ENCODE data around the gene CDH4.
"Not testable (repeated sequence)": the region's sequence is repeated elsewhere in the genome, so short reads cannot be mapped to it uniquely, and the experiment has no call there.

CDH4 gene

DNA sequence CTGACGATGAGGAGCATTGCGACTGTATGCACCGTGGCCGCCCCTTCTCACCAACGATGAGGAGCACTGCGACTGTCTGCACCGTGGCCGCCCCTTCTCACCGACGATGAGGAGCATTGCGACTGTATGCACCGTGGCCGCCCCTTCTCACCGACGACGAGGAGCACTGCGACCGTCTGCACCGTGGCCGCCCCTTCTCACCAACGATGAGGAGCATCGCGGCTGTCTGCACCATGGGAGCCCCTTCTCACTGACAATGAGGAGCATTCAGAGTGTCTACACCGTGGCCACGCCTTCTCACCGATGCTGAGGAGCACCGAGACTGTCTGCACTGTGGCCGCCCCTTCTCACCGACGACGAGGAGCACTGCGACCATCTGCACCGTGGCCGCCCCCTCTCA lies 692.9 kb downstream of the CDH4 start:
- H3K18ac ChIP-seq (ENCODE audit: low read length); H3K9ac ChIP-seq (ENCODE audit: low read length); H3K4ac ChIP-seq (ENCODE audit: low read depth, low read length); H2BK12ac ChIP-seq (ENCODE audit: low read length); H3K79me2 ChIP-seq (ENCODE audit: control insufficient read depth, insufficient read depth, low read length, poor library complexity); H3K27ac ChIP-seq (ENCODE audit: low read depth, low read length); H4K8ac ChIP-seq (ENCODE audit: low read depth, low read length); H2AK5ac ChIP-seq (ENCODE audit: low read length); H2BK120ac ChIP-seq (ENCODE audit: insufficient read depth, low read length, poor library complexity); H2BK5ac ChIP-seq (ENCODE audit: low read depth, low read length, poor library complexity); H4K12ac ChIP-seq (ENCODE audit: low read depth, low read length); H3K27me3 ChIP-seq (ENCODE audit: insufficient read depth, low read length); H2AFZ ChIP-seq (ENCODE audit: insufficient read depth, low read length, poor library complexity); H3K79me1 ChIP-seq (ENCODE audit: low read length); H3K23ac ChIP-seq (ENCODE audit: low read length); H3K36me3 ChIP-seq (ENCODE audit: control insufficient read depth in 1 of 2, insufficient read depth in 2 of 2, low read length in 2 of 2); H3K14ac ChIP-seq (ENCODE audit: low read length); H3K4me1 ChIP-seq (ENCODE audit: control insufficient read depth in 1 of 2, insufficient read depth in 2 of 2, low read length in 2 of 2); H3K4me3 ChIP-seq (ENCODE audit: low read depth, low read length); H3K9me3 ChIP-seq (ENCODE audit: insufficient read depth, low read depth, low read length); DNase-seq; H3K4me2 ChIP-seq (ENCODE audit: low read length); H4K91ac ChIP-seq (ENCODE audit: low read depth, low read length): not testable (repeated sequence)
- WGBS (ENCODE audit: extremely low coverage, insufficient coverage, insufficient read length) = no CpG with 5 or more reads among the region's 34 CpGs

DNA sequence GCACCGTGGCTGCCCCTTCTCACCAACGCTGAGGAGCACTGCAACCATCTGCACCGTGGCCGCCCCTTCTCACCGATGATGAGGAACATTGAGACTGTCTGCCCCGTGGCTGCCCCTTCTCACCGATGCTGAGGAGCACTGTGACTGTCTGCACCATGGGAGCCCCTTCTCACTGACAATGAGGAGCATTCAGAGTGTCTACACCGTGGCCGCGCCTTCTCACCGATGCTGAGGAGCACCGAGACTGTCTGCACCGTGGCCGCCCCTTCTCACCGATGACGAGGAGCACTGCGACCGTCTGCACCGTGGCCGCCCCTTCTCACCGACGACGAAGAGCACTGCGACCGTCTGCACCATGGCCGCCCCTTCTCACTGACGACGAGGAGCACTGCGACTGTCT lies 693.4 kb downstream of the CDH4 start:
- not testable (repeated sequence) for H2AK5ac ChIP-seq (ENCODE audit: low read length); H3K18ac ChIP-seq (ENCODE audit: low read length); H2AFZ ChIP-seq (ENCODE audit: insufficient read depth, low read length, poor library complexity); H3K4me2 ChIP-seq (ENCODE audit: low read length); H3K27ac ChIP-seq (ENCODE audit: low read depth, low read length); H3K4me1 ChIP-seq (ENCODE audit: control insufficient read depth in 1 of 2, insufficient read depth in 2 of 2, low read length in 2 of 2); H4K8ac ChIP-seq (ENCODE audit: low read depth, low read length); H3K14ac ChIP-seq (ENCODE audit: low read length); H3K9me3 ChIP-seq (ENCODE audit: insufficient read depth, low read depth, low read length); H3K27me3 ChIP-seq (ENCODE audit: insufficient read depth, low read length); H3K9ac ChIP-seq (ENCODE audit: low read length); H3K23ac ChIP-seq (ENCODE audit: low read length); H3K4ac ChIP-seq (ENCODE audit: low read depth, low read length); H2BK5ac ChIP-seq (ENCODE audit: low read depth, low read length, poor library complexity); H2BK120ac ChIP-seq (ENCODE audit: insufficient read depth, low read length, poor library complexity); H4K91ac ChIP-seq (ENCODE audit: low read depth, low read length); H3K4me3 ChIP-seq (ENCODE audit: low read depth, low read length); H3K36me3 ChIP-seq (ENCODE audit: control insufficient read depth in 1 of 2, insufficient read depth in 2 of 2, low read length in 2 of 2); H3K79me2 ChIP-seq (ENCODE audit: control insufficient read depth, insufficient read depth, low read length, poor library complexity); DNase-seq; H4K12ac ChIP-seq (ENCODE audit: low read depth, low read length); H2BK12ac ChIP-seq (ENCODE audit: low read length); H3K79me1 ChIP-seq (ENCODE audit: low read length)
- no CpG with 5 or more reads among the region's 29 CpGs for WGBS (ENCODE audit: extremely low coverage, insufficient coverage, insufficient read length)

DNA sequence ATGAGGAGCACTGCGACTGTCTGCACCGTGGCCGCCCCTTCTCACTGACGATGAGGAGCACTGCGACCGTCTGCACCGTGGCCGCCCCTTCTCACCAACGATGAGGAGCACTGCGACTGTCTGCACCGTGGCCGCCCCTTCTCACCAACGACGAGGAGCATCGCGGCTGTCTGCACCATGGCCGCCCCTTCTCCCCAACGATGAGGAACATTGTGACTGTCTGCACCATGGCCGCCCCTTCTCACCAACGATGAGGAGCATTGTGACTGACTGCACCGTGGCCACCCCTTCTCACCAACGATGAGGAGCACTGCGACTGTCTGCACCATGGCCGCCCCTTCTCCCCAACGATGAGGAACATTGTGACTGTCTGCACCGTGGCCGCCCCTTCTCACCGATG lies 696.0 kb downstream of the CDH4 start:
- H3K27me3 ChIP-seq (ENCODE audit: insufficient read depth, low read length); H2BK12ac ChIP-seq (ENCODE audit: low read length); H3K79me1 ChIP-seq (ENCODE audit: low read length); H3K9ac ChIP-seq (ENCODE audit: low read length); H2AFZ ChIP-seq (ENCODE audit: insufficient read depth, low read length, poor library complexity); H4K91ac ChIP-seq (ENCODE audit: low read depth, low read length); H2BK120ac ChIP-seq (ENCODE audit: insufficient read depth, low read length, poor library complexity); H4K8ac ChIP-seq (ENCODE audit: low read depth, low read length); H3K36me3 ChIP-seq (ENCODE audit: control insufficient read depth in 1 of 2, insufficient read depth in 2 of 2, low read length in 2 of 2); H3K79me2 ChIP-seq (ENCODE audit: control insufficient read depth, insufficient read depth, low read length, poor library complexity); H3K4me2 ChIP-seq (ENCODE audit: low read length); H4K12ac ChIP-seq (ENCODE audit: low read depth, low read length); H3K27ac ChIP-seq (ENCODE audit: low read depth, low read length); H3K4ac ChIP-seq (ENCODE audit: low read depth, low read length); H3K18ac ChIP-seq (ENCODE audit: low read length); DNase-seq; H3K14ac ChIP-seq (ENCODE audit: low read length); H2BK5ac ChIP-seq (ENCODE audit: low read depth, low read length, poor library complexity); H3K4me3 ChIP-seq (ENCODE audit: low read depth, low read length); H3K23ac ChIP-seq (ENCODE audit: low read length); H3K4me1 ChIP-seq (ENCODE audit: control insufficient read depth in 1 of 2, insufficient read depth in 2 of 2, low read length in 2 of 2); H2AK5ac ChIP-seq (ENCODE audit: low read length); H3K9me3 ChIP-seq (ENCODE audit: insufficient read depth, low read depth, low read length): not testable (repeated sequence)
- no CpG with 5 or more reads among the region's 28 CpGs for WGBS (ENCODE audit: extremely low coverage, insufficient coverage, insufficient read length)

DNA sequence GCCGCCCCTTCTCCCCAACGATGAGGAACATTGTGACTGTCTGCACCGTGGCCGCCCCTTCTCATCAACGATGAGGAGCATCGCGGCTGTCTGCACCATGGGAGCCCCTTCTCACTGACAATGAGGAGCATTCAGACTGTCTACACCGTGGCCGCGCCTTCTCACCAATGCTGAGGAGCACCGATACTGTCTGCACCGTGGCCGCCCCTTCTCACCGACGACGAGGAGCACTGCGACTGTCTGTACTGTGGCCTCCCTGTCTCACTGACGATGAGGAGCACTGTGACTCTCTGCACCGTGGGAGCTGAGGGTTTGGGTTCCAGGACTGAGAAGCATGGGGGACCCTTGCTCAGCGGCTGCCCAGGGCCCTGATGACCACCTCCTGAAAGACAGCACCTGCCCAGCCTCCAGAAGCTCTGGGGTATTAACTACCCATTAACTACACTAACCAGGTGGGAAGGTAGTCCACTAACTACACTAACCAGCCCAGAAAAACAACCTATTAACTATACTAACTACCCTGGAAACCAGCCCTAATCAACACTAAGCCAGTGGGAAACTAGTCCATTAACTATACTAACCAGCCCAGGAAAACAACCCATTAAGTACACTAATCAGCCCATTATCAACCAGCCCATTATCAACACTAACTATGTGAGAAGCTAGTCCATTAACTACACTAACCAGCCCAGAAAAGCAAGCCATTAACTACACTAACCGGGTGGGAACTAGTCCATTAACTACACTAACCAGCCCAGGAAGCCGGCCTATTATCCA lies 696.7 kb downstream of the CDH4 start:
- Histone ChIP-seq H4K91ac (ENCODE audit: low read depth, low read length) (no peak overlapping the region), H3K9me3 (ENCODE audit: insufficient read depth, low read depth, low read length) (peaks cover 6% of the 10 kb centered on the region), H3K27ac (ENCODE audit: low read depth, low read length) (no peak overlapping the region), H3K18ac (ENCODE audit: low read length) (no peak overlapping the region), H3K27me3 (ENCODE audit: insufficient read depth, low read length) (no peaks in the 10 kb centered on the region), H3K36me3 (ENCODE audit: control insufficient read depth in 1 of 2, insufficient read depth in 2 of 2, low read length in 2 of 2) (no peaks in the 10 kb centered on the region), H3K4me2 (ENCODE audit: low read length) (no peak overlapping the region), H3K79me1 (ENCODE audit: low read length) (no peaks in the 10 kb centered on the region), H3K4me3 (ENCODE audit: low read depth, low read length) (no peak overlapping the region), H2AK5ac (ENCODE audit: low read length) (no peak overlapping the region), H2BK12ac (ENCODE audit: low read length) (no peak overlapping the region), H2AFZ (ENCODE audit: insufficient read depth, low read length, poor library complexity) (no peak overlapping the region), H3K4ac (ENCODE audit: low read depth, low read length) (no peak overlapping the region), H3K9ac (ENCODE audit: low read length) (no peak overlapping the region), H2BK5ac (ENCODE audit: low read depth, low read length, poor library complexity) (no peak overlapping the region), H4K8ac (ENCODE audit: low read depth, low read length) (no peak overlapping the region), H2BK120ac (ENCODE audit: insufficient read depth, low read length, poor library complexity) (no peak overlapping the region), H4K12ac (ENCODE audit: low read depth, low read length) (no peak overlapping the region), H3K4me1 (ENCODE audit: control insufficient read depth in 1 of 2, insufficient read depth in 2 of 2, low read length in 2 of 2) (no peaks in the 10 kb centered on the region), H3K23ac (ENCODE audit: low read length) (no peak overlapping the region), H3K14ac (ENCODE audit: low read length) (no peak overlapping the region), H3K79me2 (ENCODE audit: control insufficient read depth, insufficient read depth, low read length, poor library complexity) (no peaks in the 10 kb centered on the region)
- no peak for DNase-seq
- no CpG with 5 or more reads among the region's 22 CpGs for WGBS (ENCODE audit: extremely low coverage, insufficient coverage, insufficient read length)
